GM12873 (cell line): ENCODE measurements around the gene MCFD2.

Source experiments
- TF ChIP-seq, protein P1 (sequence below): IDR thresholded peaks from 2 replicates; pipeline ENCODE4 v1.5.1; 2012; ENCODE audit warnings: low read depth, mild to moderate bottlenecking, moderate library complexity, low read length, control low read depth; ENCODE audit not compliant: insufficient read depth; ENCODE audit errors: missing control alignments

Gene MCFD2

DNA sequence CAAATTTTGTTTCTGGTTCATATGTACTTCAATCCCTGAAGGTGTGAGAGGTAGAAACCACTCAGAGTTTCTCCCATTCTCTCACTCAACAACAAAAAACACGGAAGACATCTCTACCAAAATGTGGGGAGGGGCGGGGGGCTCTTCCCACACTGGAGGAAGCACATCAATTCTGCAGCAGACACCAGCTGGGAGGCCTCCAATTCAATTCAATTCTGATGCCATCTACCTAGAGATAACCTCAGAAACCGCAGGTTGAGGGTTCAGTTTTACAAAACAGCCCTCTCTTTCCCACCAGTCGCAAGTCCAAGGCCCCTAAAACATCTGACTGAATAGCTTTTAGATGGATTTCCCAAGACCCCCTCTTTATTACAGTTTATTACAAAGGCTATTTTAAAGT lies 7.0 kb upstream of the MCFD2 start:
- TF ChIP-seq, protein P1, sequence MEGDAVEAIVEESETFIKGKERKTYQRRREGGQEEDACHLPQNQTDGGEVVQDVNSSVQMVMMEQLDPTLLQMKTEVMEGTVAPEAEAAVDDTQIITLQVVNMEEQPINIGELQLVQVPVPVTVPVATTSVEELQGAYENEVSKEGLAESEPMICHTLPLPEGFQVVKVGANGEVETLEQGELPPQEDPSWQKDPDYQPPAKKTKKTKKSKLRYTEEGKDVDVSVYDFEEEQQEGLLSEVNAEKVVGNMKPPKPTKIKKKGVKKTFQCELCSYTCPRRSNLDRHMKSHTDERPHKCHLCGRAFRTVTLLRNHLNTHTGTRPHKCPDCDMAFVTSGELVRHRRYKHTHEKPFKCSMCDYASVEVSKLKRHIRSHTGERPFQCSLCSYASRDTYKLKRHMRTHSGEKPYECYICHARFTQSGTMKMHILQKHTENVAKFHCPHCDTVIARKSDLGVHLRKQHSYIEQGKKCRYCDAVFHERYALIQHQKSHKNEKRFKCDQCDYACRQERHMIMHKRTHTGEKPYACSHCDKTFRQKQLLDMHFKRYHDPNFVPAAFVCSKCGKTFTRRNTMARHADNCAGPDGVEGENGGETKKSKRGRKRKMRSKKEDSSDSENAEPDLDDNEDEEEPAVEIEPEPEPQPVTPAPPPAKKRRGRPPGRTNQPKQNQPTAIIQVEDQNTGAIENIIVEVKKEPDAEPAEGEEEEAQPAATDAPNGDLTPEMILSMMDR: no peak

DNA sequence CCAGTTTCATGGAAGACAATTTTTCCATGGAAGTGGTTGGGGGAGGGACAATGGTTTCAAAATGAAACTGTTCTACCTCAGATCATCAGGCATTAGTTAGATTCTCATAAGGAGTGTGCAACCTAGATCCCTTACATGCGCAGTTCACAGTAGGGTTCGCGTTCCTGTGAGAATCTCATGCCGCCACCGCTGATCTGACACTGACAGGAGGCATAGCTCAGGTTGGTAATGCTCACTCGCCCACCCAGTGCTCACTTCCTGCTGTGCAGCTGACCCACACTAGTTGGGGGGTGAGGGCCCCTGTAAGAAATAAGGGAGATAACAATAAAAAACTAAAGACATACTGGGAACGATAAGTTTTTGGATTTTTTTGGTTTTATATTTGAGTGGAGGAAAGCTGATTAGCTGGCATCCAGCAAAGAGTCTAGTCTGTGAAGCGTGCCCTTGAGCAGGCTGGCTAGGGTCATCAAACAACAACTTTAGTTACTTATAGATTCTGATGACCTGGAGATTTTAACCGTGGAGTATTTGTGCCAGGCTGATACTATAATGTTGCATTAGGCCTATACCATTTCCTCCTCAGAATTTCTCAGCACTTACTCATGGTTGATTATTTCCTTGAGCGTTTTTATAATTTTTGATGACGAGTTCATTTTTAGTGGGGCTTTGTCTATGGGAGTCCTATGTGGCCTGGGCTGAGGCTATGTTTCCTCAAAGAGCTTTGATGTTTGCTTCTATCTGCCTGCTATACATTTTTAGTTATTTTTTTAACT lies 6.3 kb upstream of the MCFD2 start:
- TF ChIP-seq, protein P1: no peak

DNA sequence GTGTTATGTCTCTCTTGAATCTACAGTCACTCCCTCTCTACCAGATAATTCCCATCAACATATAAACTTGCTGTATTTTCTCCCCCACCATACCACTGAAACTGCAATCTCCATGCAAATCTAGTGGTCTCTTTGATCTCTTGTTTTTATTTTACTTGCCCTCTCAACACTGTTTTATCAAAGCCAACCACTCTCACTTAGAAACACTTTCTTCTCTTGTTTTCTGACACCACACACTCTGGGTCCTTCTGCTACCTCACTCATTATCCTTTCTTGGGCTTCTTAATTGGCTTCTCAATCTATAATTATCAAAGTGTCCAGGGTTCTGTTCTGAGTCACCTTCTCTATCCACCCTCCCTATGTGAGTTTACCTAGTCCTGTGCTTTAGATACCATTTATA lies 2.0 kb upstream of the MCFD2 start:
- TF ChIP-seq, protein P1: no peak

DNA sequence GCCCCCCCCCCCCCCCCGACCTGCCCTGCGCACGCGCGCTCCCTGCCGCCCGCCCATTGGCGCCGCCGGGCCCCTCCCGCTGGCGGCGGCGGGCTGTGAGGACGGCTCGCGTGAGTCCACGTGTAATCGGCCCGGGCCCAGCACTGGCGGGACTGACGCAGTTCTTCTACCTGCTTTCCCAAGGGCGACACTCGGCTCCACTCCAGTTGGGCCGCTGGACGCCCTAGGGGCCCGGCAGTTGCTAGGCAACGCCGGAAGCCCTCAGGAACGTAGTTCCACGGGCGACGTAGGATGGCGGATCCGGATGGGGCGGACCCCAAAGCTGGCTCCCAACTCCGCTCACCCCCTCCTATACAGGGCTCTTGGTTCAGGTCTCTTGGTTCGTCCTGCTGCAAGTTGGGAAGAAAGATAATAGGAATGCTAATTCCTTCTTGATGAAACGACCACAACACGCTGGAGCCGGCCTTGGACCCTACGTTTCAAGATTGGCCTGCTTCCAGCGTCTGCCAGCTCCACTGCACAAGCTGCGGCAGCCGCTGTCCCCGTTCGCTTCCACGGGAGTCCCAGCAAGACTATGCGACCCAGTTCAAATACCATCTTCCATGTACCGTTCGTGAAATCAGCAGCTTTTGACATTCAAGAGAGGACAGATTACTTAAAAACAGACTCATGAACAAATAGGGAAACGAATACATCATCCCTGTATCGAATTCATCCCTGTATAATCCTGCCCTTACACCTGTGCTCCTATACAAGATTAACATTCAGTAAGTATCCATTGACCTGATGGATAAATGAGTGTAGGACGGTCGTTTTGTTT lies 415 bp upstream of the MCFD2 start:
- TF ChIP-seq, protein P1: no peak

DNA sequence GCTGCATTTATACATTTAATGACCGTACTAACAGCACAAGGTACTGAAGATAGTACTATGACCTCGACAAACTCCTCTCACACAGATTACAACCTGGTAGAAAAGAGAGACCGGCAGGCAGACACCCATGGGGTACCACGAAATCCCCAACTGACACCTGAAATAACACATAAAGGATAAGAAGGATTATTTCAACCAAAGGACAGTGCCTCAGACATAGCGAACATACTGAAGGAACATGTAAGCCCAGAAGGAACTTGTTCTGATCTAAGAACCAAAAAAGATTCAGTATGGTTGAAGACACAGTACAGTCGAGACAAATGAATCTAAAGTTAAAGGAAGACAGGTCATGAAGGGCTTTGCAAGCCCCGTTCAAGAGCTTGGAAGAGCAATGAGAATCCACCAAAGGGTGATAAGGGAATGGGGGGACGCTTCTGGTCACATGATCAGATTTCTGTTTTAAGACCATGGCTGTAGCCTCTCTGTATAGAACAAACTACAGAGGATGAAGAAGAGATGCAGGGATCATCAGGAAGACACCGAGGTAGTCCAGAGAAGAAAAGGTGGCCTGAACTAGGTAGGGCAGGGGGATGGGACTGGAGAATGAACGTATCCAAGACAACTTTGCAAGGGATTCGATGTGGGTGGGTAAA lies 902 bp downstream of the MCFD2 start:
- TF ChIP-seq, protein P1: no peak

DNA sequence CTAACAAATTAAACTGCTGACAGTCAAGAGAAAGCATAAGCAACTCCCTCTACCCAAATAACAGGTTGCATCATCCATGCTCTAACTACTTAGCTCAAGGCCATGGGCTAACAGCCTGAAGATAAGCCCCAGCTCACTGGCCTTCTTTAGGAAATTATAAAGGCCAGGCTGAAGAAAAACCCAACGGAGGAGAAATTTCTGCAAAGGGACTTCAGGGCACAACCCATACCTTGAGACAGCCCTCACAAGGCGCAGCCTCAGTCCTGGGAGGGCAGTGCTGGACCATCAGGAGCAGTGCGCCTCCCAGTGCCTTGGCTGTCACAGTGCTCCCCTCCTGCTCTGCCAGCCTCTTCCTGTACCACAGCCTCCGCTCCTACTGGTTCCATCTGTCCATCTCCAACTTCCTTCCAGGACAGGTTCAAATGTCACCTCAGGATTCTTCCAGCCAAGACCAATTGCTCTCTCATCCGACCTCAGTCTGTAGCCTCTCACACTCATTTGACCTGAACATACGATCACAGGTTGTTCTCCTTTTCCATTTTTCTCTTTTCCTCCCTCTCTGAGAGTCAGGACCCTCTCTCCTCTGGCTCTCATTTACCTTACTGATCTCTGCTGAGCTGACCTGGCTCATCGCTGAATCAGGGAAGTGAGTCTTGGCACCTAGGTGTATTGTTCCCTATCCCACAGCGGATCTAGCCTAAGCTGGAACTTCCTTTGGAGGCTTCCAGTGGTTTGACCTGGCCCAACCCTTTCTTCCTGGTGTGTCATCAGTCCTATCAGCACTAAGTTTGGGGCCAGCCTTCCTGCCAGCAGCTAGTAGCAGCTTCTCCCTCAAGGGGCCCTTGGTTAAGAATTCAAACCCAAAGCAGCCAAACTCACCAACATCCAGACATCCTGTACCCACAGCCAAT lies 1.9 kb downstream of the MCFD2 start:
- TF ChIP-seq, protein P1: no peak
